Prostate gland (tissue), 2 donors: ENCODE results near the gene PRPSAP1.

ENCODE experiments used
- POLR2A ChIP-seq: fragments of 450-650 bp; IDR thresholded peaks from one replicate; pipeline ENCODE4 v1.6.1; 2016; ENCODE audit warnings: antibody characterized with exemption, mild to moderate bottlenecking
- POLR2AphosphoS5 ChIP-seq: sonication (generic); formaldehyde crosslinking; IDR thresholded peaks from one replicate; pipeline ENCODE4 v1.6.1; 2017; ENCODE audit warnings: antibody characterized with exemption
- TF ChIP-seq, protein P1 (sequence below), 4 experiments: fragments of 200-600 bp in 2 of 4; fragments of 450-650 bp in 2 of 4; sonication (generic) in 2 of 4; IDR thresholded peaks; 1 replicate in 3 of 4; 2 replicates in 1 of 4; pipeline ENCODE4 v1.5.1; 2016 to 2019; ENCODE audit warnings: antibody characterized with exemption in 4 of 4, mild to moderate bottlenecking in 2 of 4, moderate library complexity in 2 of 4

DNA sequence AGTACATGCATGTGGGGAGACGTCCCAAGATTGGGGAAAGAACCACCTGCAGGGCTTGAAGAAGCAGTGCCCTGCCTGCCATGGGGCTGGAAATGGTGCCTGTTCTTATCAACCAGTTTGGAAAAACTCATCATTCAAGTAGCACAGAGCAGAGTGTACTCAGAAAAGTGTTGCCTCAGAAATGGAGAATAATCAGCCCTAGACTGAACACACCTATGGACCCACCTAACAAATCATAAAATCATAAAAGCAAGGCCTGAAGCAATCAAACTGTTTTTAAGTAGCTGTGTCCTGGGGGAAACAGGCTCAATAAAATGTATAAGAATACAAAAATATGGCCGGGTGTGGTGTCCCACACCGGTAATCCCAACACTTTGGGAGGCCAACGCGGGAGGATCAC lies 56.8 kb downstream of the PRPSAP1 start:
- no peak for TF ChIP-seq POLR2AphosphoS5
- TF ChIP-seq, protein P1, sequence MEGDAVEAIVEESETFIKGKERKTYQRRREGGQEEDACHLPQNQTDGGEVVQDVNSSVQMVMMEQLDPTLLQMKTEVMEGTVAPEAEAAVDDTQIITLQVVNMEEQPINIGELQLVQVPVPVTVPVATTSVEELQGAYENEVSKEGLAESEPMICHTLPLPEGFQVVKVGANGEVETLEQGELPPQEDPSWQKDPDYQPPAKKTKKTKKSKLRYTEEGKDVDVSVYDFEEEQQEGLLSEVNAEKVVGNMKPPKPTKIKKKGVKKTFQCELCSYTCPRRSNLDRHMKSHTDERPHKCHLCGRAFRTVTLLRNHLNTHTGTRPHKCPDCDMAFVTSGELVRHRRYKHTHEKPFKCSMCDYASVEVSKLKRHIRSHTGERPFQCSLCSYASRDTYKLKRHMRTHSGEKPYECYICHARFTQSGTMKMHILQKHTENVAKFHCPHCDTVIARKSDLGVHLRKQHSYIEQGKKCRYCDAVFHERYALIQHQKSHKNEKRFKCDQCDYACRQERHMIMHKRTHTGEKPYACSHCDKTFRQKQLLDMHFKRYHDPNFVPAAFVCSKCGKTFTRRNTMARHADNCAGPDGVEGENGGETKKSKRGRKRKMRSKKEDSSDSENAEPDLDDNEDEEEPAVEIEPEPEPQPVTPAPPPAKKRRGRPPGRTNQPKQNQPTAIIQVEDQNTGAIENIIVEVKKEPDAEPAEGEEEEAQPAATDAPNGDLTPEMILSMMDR (IDR thresholded peaks at IDR 0.05), result no peak
- no peak for TF ChIP-seq POLR2A
